Medulla oblongata (tissue), 1 donor: ENCODE results near the gene RPS25.
A peak's percentile ranks its signal among the peaks of the same experiment; 100 is the strongest.
"Not testable (repeated sequence)": the region's sequence is repeated elsewhere in the genome, so short reads cannot be mapped to it uniquely, and the experiment has no call there.

Source experiments
- DNase-seq: peaks from one replicate; pipeline ENCODE4 v3.0.0-alpha.2; 2015; ENCODE audit errors: extremely low spot score

Gene RPS25

DNA sequence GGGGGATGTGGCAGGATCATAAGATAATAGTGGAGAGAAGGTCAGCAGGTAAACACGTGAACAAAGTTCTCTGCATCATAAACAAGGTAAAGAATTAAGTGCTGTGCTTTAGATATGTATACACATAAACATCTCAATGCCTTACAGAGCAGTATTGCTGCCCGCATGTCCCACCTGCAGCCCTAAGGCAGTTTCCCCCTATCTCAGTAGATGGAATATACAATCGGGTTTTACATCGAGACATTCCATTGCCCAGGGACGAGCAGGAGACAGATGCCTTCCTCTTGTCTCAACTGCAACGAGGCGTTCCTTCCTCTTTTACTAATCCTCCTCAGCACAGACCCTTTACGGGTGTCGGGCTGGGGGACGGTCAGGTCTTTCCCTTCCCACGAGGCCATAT is 21.3 kb upstream of the RPS25 start:
- DNase-seq, result not testable (repeated sequence)

DNA sequence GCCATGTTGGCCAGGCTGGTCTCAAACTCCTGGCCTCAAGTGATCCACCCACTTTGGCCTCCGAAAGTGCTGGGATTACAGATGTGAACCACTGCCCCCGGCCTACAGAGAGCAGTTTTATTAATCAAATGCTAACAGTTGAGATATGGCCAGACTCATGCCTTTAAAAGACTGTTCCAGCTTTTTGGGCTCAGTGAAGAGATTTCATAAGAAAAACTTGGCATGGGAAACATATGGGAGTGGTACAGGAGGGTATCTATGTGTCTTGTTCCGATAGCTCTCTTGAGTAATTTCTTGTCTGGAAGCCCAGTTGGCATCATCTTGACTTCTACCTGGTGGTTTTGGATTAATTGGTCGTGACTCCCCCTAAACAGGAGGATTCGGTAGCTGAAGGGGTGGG is 20.7 kb upstream of the RPS25 start:
- no peak for DNase-seq

DNA sequence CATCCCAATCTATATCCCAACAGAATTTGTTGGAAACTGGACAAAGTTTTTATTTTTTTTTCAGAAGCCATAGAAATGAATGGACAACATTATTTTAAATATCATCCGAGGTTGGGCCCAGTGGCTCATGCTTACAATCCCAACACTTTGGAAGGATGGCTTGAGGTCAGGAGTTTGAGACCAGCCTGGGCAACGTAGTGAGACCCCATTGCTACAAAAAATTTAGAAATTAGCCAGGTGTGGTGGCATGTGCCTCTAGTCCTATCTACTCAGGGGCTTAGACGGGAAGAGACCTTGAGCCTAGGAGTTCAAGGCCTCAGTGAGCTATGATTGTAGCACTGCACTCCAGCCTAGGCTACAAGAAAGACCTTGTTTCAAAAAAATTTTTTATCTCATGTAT is 16.7 kb upstream of the RPS25 start:
- DNase-seq, result no peak

DNA sequence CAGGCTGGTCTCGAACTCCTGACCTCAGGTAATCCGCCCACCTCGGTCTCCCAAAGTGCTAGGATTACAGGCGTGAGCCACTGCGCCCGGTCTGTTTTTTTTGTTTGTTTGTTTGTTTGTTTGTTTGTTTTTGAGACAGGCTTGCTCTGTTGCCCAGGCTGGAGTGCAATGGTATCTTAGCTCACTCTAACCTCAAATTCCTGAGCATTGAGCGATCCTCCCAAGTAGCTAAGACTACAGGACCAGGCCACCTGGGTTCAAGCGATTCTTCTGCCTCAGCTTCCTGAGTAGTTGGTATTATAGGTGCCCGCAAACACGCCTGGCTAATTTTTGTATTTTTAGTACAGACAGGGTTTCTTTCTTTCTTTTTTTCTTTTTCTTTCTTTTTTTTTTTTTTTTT is 15.3 kb upstream of the RPS25 start:
- DNase-seq, result not testable (repeated sequence)

DNA sequence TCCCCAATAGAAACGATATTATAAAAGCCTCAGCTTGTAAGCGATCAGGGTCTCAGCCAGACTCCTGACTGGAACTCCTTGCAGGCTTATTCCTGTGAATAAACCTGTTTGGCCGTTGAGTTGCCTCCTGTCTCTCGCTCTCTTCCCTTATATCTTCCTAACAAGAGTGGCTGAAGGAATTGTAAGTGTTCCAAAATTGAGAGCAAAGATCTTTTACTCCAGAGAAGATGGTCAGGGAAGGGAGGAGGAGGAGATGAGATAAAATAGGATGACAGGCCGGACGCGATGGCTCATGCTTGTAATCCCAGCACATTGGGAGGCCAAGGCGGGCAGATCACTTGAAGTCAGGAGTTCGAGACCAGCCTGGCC is 13.8 kb upstream of the RPS25 start:
- no peak for DNase-seq

DNA sequence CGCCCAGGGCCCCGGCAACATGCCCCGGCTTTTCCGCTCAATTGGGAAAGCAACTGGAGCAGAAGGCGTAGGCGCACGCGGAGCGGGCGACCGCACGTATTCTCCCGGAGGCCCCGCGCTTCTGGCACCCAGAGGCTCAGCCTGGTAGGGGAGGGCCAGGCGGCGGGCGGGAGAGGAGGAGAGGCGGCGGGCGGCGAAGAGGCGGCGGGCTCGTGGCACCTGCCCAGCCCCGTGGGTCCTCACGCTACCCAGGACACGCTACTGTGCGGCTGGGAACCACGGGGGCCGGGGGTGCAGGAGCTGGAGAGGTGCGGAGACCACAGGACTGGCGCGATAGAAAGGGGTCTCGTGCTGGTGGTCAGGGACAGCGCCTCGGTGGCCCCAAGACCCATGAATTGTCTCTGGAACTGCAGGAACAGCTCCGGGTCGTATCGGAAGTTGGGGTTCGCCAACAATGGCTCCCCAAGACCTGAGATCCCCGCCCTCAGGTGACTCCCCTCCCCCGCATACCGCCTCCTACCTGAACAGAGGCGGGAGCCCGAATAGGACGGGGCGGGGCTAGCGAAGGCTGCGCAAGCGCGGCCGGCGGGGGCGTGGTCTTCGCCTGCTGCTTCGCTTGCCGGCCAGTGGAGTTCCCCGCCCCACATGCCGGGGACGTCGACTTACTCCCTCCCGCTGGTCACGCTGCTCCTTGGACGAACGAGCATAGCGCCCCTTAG is 12.3 kb upstream of the RPS25 start, which contains the start of gene SLC37A4:
TSS of gene SLC37A4 (minus strand) at position 549 of the 719 bp plus-strand sequence.
- DNase-seq, result peak; percentile 98

DNA sequence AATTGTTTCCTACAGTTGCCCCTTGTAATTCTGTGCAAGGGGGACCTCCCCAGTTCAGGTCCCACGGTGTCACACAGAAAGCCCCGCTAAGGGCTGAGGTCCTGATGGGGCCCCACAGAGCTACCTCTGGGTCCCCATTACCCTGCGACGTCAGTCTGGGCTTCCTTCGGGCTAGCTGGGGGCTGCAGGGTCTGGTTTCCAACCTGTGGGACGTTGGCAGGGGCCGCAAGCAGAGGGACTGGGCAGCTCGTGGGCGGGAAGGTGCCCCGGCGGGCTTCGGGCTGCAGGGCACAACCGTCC is 11.8 kb upstream of the RPS25 start:
- no peak for DNase-seq

DNA sequence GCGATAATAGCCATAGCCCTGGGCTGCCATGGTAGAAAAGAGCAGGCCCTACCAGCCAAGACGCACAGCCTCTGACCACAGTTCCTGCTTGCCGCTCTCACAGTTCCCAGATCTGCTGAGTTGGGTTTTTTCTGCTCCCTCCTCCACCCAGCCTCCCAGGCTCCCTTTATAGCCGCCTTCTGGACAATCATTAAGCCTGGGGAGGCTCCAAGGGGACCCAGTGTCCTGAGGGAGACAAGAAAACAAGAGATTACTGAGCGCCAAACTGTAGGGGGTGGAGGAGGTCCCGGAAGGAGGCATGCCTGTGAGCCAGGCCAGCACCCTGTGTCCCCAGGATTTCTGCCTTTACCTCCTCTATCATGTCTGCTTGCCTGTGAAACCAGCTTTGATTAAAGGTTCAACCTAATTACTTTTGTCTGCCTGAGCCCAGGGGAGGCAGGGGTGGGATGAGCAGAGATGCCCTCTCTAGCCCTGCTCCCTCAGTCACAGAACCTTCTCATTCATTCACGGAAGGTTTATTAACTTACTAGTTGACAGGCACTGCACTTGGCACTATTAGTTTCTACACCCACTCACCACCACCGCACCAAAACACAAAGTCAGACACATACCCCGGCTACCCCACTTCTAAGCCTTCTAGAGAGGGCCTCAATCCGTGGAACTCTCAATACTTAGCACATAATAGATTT is 11.3 kb upstream of the RPS25 start:
- DNase-seq, result peak; percentile 44

DNA sequence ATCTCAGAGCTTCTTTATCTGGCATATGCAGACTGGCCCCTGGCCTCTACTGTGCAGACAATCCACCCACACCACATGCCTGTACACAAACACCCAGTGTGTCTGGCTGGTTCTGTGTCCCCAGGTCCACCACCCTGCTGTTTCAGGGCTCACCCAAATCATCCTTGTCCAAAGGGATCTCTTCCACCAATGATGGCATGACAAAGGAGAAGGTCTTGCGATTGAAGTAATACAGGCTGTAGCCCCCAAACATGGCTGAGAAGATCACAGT is 10.9 kb upstream of the RPS25 start:
- no peak for DNase-seq

DNA sequence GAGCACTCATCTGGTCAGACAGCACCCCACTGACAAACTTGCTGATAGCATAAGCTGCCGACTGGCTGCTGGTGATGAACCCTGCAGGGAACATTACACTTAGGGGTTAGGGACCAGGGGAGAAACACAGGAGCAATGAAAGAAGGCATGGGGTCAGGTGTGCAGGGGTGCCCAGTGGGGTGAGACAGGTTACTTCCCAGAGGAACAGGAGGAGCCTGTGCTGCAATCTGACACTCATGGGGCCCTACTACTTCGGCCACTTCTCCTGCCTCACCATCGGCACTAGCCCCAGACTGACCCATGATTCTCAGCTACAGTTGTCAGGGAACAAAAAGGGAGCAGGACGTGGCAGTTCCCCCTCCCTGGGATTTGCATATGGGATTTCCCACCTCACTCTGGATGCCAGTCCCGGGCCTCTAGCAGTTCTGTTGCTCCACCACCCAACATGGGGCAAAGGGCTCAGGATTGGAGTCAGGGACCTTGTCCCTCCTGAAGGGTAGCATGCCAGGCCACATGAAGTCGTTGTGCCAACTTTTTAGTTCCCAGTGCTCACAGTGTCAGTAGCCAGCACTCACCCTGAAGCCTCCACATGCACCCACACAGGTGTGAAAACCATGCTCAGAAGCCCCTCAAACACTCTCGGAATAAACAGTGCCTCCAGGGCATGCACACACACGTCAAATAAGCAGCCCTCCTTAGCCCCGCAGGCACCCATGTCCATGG is 10.4 kb upstream of the RPS25 start:
- no peak for DNase-seq

DNA sequence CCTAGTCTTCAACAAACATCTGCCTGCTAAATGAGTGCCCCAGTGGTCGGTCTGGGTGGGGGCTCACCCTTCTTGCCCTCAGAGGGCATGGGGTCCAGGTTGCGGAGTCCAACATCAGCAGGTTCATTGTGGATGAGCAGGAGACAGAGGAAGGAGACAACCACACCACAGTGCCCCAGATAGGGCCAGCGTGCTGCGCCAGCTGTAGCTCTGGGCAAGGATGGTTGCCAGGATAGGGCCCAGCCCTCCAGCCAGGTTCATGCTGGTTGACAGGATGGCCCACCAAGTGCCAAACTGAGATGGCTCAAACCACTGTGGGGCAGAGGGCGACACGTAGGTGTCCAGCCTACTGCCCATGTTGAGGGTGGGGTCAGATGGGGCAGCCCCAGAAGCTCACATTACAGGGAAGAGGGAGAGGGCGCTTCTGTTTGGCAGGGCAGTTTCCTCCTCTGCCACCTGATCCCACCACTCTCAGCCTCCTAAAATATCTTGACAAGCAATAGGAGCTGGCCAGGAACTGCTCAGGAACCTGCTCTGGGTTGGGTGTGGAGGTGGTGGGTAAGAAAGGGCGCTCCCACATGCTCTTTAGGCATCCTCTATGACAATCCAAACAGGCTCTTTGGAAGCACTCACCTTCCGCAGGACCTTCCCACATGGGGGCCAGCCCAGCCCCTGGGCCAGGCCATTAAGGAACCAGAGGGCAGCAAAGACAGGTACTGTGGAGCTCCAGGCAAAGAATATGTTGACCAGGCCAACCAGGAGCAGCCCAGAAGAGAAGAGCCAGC is 9.6 kb upstream of the RPS25 start:
- DNase-seq, result no peak

DNA sequence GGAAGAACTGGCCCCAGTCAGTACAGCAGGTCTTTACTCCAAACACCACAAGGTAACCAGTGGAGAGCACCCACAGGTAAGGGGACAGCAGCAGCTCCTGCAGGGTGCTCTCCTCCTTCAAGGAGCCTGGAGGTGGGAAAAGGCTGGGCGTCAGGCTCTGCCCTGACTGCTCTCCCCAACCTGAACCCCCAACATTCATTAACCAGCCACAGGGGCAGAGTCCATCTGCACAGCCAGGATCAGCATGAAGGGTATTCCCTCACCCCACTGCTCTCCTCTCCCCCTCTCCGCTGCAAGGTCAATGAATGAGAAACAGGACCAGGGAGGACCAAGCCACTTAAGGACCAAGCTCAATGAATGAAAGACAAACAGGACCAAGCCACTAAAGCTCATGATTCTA is 8.8 kb upstream of the RPS25 start:
- no peak for DNase-seq

DNA sequence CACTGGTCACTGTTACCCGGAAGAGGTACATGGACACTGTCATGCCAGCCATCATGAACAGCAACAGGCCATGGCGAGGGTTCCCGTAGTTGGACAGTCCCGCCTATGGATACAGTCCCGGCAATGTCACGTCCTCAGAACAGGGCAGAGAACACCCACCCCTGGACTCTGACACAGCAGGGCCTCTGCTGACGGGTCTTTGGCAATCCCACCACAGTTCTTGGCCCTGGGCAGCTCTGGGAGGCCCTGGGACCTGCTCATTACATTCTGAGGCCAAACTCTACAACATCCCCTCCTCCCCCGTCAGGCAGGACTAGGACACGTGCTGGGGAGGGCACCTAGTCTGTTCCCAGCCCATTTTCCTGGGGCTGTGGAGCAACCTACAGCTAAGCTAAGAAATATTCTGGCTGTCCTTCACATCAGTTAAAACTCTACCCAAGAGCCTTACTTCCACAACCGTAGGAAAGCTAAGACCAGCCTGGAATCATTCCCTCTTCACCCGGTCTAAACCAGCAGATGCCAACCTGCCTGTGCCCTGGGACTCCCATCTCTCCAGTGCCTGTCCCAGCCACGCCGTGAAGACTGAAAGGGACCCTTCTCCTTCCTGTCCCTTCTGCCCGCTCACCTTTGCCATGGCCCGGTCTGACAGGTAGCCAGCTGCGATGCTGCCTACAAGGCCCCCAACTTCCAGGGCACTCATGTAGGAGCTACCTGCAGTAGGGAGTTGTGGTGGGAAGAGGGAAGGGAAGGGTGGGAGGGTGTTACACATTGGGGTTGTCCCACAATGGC is 8.0 kb upstream of the RPS25 start:
- DNase-seq, result no peak

DNA sequence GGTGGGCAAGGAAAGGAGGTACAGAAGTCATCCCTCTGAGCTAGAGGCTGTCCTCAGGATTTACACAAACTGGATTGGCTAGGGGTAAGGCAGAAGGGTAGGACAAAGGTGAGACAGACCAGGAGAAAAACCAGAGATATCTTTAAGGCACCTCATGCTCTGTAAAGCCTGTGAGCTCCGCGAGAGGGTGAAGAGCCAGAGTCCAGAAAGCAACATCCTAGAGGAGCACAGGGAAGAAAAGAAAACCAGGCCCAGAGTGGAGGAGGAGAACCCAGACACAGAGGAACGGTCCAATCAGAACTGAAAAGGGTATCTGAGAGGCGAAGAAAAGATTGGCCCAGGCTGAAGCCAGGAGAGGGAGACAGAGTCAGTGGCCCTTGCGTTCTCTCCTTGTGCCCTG is 7.4 kb upstream of the RPS25 start:
- no peak for DNase-seq

DNA sequence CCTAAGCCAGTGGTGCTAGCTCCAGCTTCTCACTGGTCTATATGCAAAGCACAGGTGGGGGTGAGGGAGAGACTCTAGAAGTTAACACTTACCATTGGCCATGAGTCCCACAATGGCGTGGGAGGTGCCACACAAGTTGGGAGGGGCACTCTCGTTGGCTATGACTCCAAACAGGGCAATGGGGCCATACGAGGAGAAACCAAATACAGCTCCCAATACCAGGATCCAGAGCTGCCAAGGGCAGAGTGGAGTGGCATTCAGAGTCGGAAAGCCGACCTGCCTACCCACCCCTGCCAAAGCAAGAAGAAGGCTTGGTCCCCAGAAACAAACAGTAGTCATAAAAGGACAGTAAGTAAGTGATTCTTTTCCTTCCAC is 6.9 kb upstream of the RPS25 start:
- no peak for DNase-seq

DNA sequence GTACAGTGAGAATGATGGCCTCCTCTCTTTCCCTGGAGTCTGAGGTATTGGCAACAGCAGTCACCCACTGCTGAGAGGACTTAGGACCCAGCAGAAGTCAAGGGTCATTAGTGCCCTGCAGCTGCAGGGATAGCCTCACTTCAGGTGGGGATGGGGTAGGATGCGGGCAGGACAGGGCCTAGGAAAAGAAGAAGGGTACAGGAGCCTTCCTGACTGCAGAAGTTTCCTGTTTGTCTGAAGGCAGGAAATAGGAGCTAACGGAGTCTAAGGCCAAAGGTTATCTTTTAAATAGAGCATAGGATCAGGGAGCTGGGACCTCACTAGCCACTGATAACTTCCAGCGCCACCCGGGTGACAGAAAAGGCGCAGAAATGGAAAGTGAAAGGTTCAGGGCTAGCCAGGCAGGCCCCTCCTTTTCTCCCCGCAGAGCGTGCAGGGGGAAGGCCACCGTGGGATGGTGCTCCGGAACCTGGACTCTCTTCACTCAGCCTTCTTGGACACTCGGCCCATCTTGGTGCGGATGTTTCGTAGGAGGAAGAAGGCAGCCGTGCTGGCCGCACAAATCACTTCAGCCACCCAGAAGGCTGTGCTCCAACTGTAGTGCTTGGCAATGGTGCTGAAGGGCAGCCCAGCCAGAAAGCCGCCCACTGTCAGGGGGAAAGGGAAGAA is 6.4 kb upstream of the RPS25 start:
- no peak for DNase-seq

DNA sequence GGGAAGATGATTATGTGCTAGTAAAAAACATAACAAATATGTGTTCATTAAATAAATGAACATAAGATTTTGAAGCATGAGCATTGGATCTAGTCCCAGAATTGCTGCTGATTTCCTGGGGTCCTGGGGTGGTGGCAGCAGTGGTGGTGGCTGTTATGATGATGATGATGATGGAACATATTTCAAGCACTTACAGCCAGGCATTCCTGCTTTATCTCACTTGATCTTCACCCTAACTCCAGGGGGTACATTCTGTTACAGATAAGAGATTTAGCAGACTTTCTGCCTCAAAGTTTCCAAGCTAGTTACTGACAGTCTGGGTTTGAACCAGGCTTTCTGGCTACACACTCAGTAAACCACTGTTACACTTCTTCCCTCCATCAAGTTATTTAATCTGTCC is 5.6 kb upstream of the RPS25 start:
- DNase-seq, result no peak

DNA sequence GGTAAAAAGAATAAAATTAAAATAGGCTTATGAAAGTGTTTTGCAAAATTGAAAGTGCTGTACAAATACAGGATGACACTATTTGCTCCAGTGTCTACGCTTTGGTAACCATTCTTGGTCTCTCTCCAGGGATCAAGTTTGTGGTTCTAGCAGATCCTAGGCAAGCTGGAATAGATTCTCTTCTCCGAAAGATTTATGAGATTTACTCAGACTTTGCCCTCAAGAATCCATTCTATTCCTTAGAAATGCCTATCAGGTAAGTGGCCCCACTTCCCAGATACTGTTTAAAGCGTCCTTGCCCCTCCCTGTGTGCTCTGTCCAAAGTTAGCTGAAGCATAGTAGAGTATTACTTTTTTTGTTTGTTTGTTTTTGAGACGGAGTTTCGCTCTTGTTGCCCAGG is 3.5 kb upstream of the RPS25 start:
- no peak for DNase-seq

DNA sequence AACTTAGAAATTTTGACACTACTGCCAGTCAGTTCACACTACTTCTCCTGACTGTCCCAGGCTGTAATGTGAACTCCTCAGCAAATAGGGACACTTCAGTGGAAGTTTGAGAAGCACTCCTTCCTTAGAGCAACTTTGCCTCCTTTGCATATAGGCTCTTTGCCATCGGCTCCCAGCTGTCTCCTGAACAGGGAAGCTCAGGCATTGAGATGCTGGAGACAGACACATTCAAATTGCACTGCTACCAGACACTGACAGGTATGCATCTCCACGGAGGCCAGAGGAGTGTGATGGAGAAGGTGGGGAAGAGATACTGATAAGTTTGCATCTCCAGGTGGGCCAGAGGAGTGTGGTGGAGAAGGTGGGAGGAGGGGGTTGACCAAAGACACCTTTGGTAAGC is 1.9 kb upstream of the RPS25 start:
- DNase-seq, result no peak

DNA sequence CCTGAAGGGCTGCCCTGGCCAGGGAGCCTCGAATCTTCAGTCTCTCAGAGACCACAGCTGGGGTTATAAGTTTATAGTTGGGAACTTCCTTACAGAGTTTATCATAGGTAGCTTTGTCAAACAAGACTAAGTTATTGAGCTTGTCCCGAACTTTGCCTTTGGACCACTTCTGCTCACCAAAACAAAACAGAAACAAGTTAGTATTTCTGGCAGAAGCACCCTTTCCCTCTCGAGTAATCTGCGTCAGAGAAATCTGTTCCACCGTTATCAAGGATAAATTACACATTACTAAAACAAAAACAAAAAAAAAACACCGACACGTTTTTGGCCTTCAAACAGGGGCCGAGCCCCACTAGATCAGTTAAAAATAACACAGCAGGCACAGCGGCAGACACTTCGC is 766 bp downstream of the RPS25 start:
- not testable (repeated sequence) for DNase-seq
